ENCODE results near the gene LYRM9. TPM values are rescaled to one million over a fixed set of nuclear protein-coding genes. Genes with fewer than 3 reads are reported as not detected.

Gene LYRM9
- total RNA-seq (ENCODE audit: low replicate concordance) = 16.0 and 25.5 TPM in 2 replicates

- Histone ChIP-seq H3K27ac (no peak within 1 kb of the TSS), H3K4me3 (peak within 1 kb of the TSS; percentile 49), H3K9me3 (ENCODE audit: low read depth) (no peaks in the 10 kb centered on the region), H3K4me1 (peaks cover 43% of the 10 kb centered on the region), H3F3A (ENCODE audit: low read depth) (peaks cover 8% of the 10 kb centered on the region), H3K36me3 (no peaks in the 10 kb centered on the region), H4K20me1 (ENCODE audit: low read depth) (no peaks in the 10 kb centered on the region), H3K27me3 (peaks cover 16% of the 10 kb centered on the region), H3K4me2 (peak within 1 kb of the TSS; percentile 80), H3K9ac (peak within 1 kb of the TSS; percentile 34), H3K79me2 (ENCODE audit: low read depth) (no peaks in the 10 kb centered on the region), H2AFZ (replicated peaks) (peak within 1 kb of the TSS; percentile 78)
- TF ChIP-seq EZH2 (IDR thresholded peaks at IDR 0.05) = no peak
- no peak for TF ChIP-seq EZH2phosphoT487 (IDR thresholded peaks at IDR 0.05)
- peak; percentile 85 for TF ChIP-seq CTCF (IDR thresholded peaks at IDR 0.05)
- Mint-ChIP-seq H3K36me3 (no peaks in the 10 kb centered on the region), H3K4me3 (peak within 1 kb of the TSS; percentile 84), H3K27me3 (ENCODE audit: insufficient read depth, low read depth) (peaks cover 9% of the 10 kb centered on the region), H3K27ac (peak within 1 kb of the TSS; percentile 61), H3K9me3 (no peaks in the 10 kb centered on the region), H3K4me1 (peaks cover 40% of the 10 kb centered on the region)
- peak; percentile 97 for DNase-seq (ENCODE audit: low spot score)
Measured at GRCh38 chr17:27892866-27893769, at the start of gene LYRM9. LYRM9 (minus strand) TSS chr17:27893365; CDS start chr17:27882694, 10,671 bp downstream.

GRCh38 chr17:27940503-27941428 is 47.6 kb upstream of the LYRM9 start:
- no peaks in the 10 kb centered on the region for H3K4me1 Mint-ChIP-seq

More at GRCh38 chr17:27940503-27941428, 47.6 kb upstream of the LYRM9 start:
- H3K4me1 ChIP-seq = peaks cover 4% of the 10 kb centered on the region
- Mint-ChIP-seq H3K27ac (no peak overlapping the region), H3K27me3 (ENCODE audit: insufficient read depth, low read depth) (peaks cover 3% of the 10 kb centered on the region), H3K9me3 (peaks cover 4% of the 10 kb centered on the region), H3K36me3 (no peaks in the 10 kb centered on the region), H3K4me3 (no peak overlapping the region)
- no peak overlapping the region for H3K27ac ChIP-seq
- H3K27me3 ChIP-seq = no peaks in the 10 kb centered on the region
- DNase-seq (ENCODE audit: low spot score) = no peak
- H3K36me3 ChIP-seq = no peaks in the 10 kb centered on the region
- no peaks in the 10 kb centered on the region for H4K20me1 ChIP-seq (ENCODE audit: low read depth)
- no peak overlapping the region for H3K4me2 ChIP-seq
- H3K9ac ChIP-seq = no peak overlapping the region
- H3K79me2 ChIP-seq (ENCODE audit: low read depth) = no peaks in the 10 kb centered on the region
- H3F3A ChIP-seq (ENCODE audit: low read depth) = no peaks in the 10 kb centered on the region
- H3K9me3 ChIP-seq (ENCODE audit: low read depth) = no peaks in the 10 kb centered on the region
- no peak overlapping the region for H3K4me3 ChIP-seq
- no peak overlapping the region for H2AFZ ChIP-seq (replicated peaks)
- TF ChIP-seq CTCF (IDR thresholded peaks at IDR 0.05) (no peak), EZH2phosphoT487 (IDR thresholded peaks at IDR 0.05) (no peak), EZH2 (IDR thresholded peaks at IDR 0.05) (no peak)
